Measurements from ENCODE around the gene CRBN.

Gene CRBN

GRCh38 chr3:3170998-3171397, 8.5 kb downstream of the CRBN start:
- no peak for DNase-seq (ENCODE audit: low spot score)

GRCh38 chr3:3165650-3166049, 13.8 kb downstream of the CRBN start:
- no peak for DNase-seq (ENCODE audit: low spot score)

GRCh38 chr3:3165241-3165640, 14.2 kb downstream of the CRBN start:
- DNase-seq (ENCODE audit: low spot score), result no peak

GRCh38 chr3:3160826-3161225, 18.7 kb downstream of the CRBN start:
- no peak for DNase-seq (ENCODE audit: low spot score)

GRCh38 chr3:3157484-3157883, 22.0 kb downstream of the CRBN start:
- DNase-seq (ENCODE audit: low spot score), result no peak

GRCh38 chr3:3154879-3155610, 24.4 kb downstream of the CRBN start:
- DNase-seq (ENCODE audit: low spot score), result no peak

GRCh38 chr3:3151513-3151912, 28.0 kb downstream of the CRBN start:
- no peak for DNase-seq (ENCODE audit: low spot score)

- no peak for DNase-seq (ENCODE audit: low spot score)
Observed at GRCh38 chr3:3149560-3149959, 29.9 kb downstream of the CRBN start.

GRCh38 chr3:3145831-3146230, 33.7 kb downstream of the CRBN start:
- DNase-seq (ENCODE audit: low spot score), result no peak

GRCh38 chr3:3141939-3142338, 37.6 kb downstream of the CRBN start:
- DNase-seq (ENCODE audit: low spot score), result no peak

GRCh38 chr3:3137526-3137925, 42.0 kb downstream of the CRBN start:
- no peak for DNase-seq (ENCODE audit: low spot score)

GRCh38 chr3:3134750-3135448, 44.6 kb downstream of the CRBN start:
- no peak for DNase-seq (ENCODE audit: low spot score)

- DNase-seq (ENCODE audit: low spot score), result no peak
Observed at GRCh38 chr3:3133500-3133899, 46.0 kb downstream of the CRBN start.

- no peak for DNase-seq (ENCODE audit: low spot score)
Observed at GRCh38 chr3:3129579-3129978, 49.9 kb downstream of the CRBN start.

GRCh38 chr3:3127432-3128010, 52.0 kb downstream of the CRBN start:
- DNase-seq (ENCODE audit: low spot score), result no peak

GRCh38 chr3:3126477-3127431, 52.7 kb downstream of the CRBN start, which contains the start of gene TRNT1:
TRNT1 (plus strand) TSS chr3:3126940; CDS start chr3:3129041, 2,101 bp downstream.
- peak; percentile 89 for DNase-seq (ENCODE audit: low spot score)

- DNase-seq (ENCODE audit: low spot score), result no peak
Observed at GRCh38 chr3:3125977-3126376, 53.5 kb downstream of the CRBN start.

GRCh38 chr3:3119393-3119851, 60.1 kb downstream of the CRBN start:
- DNase-seq (ENCODE audit: low spot score), result no peak

- DNase-seq (ENCODE audit: low spot score), result no peak
Observed at GRCh38 chr3:3117651-3118050, 61.8 kb downstream of the CRBN start.

GRCh38 chr3:3113042-3113709, 66.3 kb downstream of the CRBN start:
- no peak for DNase-seq (ENCODE audit: low spot score)

GRCh38 chr3:3110749-3111361, 68.6 kb downstream of the CRBN start:
- no peak for DNase-seq (ENCODE audit: low spot score)

Measured in HuH-7.5 (cell line).